CD4-positive, CD25-positive, alpha-beta regulatory T cell (primary cell): ENCODE results near the gene SH2D1B. TPM values are rescaled to one million over a fixed set of nuclear protein-coding genes. Genes with fewer than 3 reads are reported as not detected.

Experiments
- ATAC-seq, 2 donors: fragments of 150-1000 bp; cut with Tn5 transposase; one replicate each; pipeline ENCODE4 v1.10.0; 2021; ENCODE audit warnings: low read depth in 2 of 2, moderate number of reproducible peaks in 2 of 2, moderate library complexity in 1 of 2
- DNase-seq, 3 donors: peaks; one replicate each; pipeline versions ENCODE4 v3.0.0 to v3.0.0-alpha.2; 2012 to 2022; ENCODE audit warnings: mixed read lengths in 1 of 3
- H3K27ac ChIP-seq: one replicate; pipeline ENCODE4 v1.7.0; 2013; ENCODE audit warnings: mild to moderate bottlenecking, low read length; ENCODE audit not compliant: insufficient read depth, poor library complexity, severe bottlenecking
- H3K27me3 ChIP-seq: one replicate; pipeline ENCODE4 v1.7.0; 2013; ENCODE audit warnings: low read length; ENCODE audit not compliant: control insufficient read depth, insufficient read depth
- H3K36me3 ChIP-seq: one replicate; pipeline ENCODE4 v1.7.0; 2013; ENCODE audit warnings: mild to moderate bottlenecking, low read length, moderate library complexity; ENCODE audit not compliant: control insufficient read depth, insufficient read depth
- H3K4me1 ChIP-seq: 2 replicates; pipeline ENCODE4 v1.7.0; 2013; ENCODE audit warnings: mild to moderate bottlenecking, low read length; ENCODE audit not compliant: insufficient read depth, control insufficient read depth, poor library complexity, severe bottlenecking
- H3K4me3 ChIP-seq: one replicate; pipeline ENCODE4 v1.7.0; 2013; ENCODE audit warnings: low read depth, mild to moderate bottlenecking, low read length, moderate library complexity
- H3K9me3 ChIP-seq, 2 experiments: 1 replicate in 1 of 2; 2 replicates in 1 of 2; pipeline ENCODE4 v1.7.0; 2013; ENCODE audit warnings: low read length in 2 of 2, mild to moderate bottlenecking in 1 of 2, moderate library complexity in 1 of 2; ENCODE audit not compliant: control insufficient read depth in 2 of 2
- H3K27ac Mint-ChIP-seq, 3 donors: one replicate each; pipeline ENCODE4 v1.8.0; 2020 to 2022; ENCODE audit warnings: mild to moderate bottlenecking in 3 of 3, mixed read lengths in 3 of 3, moderate library complexity in 2 of 3
- H3K27me3 Mint-ChIP-seq: one replicate; pipeline ENCODE4 v1.8.0; 2022; ENCODE audit warnings: mild to moderate bottlenecking, mixed read lengths
- H3K36me3 Mint-ChIP-seq: one replicate; pipeline ENCODE4 v1.8.0; 2020; ENCODE audit warnings: mixed read lengths
- H3K4me1 Mint-ChIP-seq, 4 donors: one replicate each; pipeline ENCODE4 v1.8.0; 2020 to 2022; ENCODE audit warnings: mixed read lengths in 4 of 4, mild to moderate bottlenecking in 1 of 4
- H3K4me3 Mint-ChIP-seq, 4 donors: one replicate each; pipeline ENCODE4 v1.8.0; 2020 to 2022; ENCODE audit warnings: mild to moderate bottlenecking in 4 of 4, mixed read lengths in 4 of 4, moderate library complexity in 3 of 4
- H3K9me3 Mint-ChIP-seq, 7 donors: one replicate each; pipeline ENCODE4 v1.8.0; 2020 to 2022; ENCODE audit warnings: mixed read lengths in 7 of 7, mild to moderate bottlenecking in 3 of 7, moderate library complexity in 2 of 7
- polyA plus RNA-seq, 4 donors: library from polyadenylated mRNA; unstranded; fragments of 300-500 nt; fragmentation: Illumina TruSeq; gene quantifications; one replicate each; pipeline ENCODE4 v1.2.3, GENCODE V29; 2021
- total RNA-seq: library from RNA; stranded (reverse); gene quantifications from one replicate; pipeline ENCODE4 v1.2.3, GENCODE V29; 2022

Gene SH2D1B
- total and polyA plus RNA-seq, 5 donors from 2014 or later, result 0.12 to 0.37 (median 0.19) TPM; not detected in 2

DNA sequence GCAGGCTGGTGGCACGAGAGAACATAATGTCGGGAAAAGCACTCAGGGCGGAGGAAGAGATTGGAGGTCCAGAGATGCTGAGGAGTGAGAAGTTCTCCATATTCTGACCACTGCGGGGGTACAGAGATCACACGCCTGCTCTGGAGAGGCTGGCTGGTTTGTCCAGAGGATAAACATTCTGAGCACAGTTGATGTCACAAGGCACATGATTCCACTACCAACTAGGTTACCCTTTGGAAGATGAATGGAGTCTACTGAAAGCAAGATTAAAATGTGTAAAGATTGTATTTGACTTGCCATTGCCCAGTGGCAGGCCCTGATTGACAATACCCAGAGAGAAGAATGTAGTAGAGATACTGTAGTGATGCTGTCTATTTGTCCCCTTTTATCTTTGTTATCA lies 35.2 kb downstream of the SH2D1B start, which contains the start of gene SPATA46:
Gene SPATA46 (minus strand): TSS at position 164 of the 400 bp plus-strand sequence. CDS start 64 bp downstream, at position 100.
- H3K27me3 Mint-ChIP-seq, result no peaks in the 10 kb centered on the region
- no peak within 1 kb of the TSS for H3K27ac Mint-ChIP-seq
- Histone ChIP-seq H3K9me3 (no peaks in the 10 kb centered on the region), H3K36me3 (no peaks in the 10 kb centered on the region), H3K4me3 (no peak within 1 kb of the TSS), H3K27me3 (no peaks in the 10 kb centered on the region), H3K27ac (no peak within 1 kb of the TSS), H3K4me1 (no peaks in the 10 kb centered on the region)
- H3K36me3 Mint-ChIP-seq, result no peaks in the 10 kb centered on the region
- peaks cover 0 to under 1% (median 0%) of the 10 kb centered on the region in 4 donors for H3K4me1 Mint-ChIP-seq
- DNase-seq, result no peak
- H3K9me3 Mint-ChIP-seq, result peaks cover 0 to 2% (median 0%) of the 10 kb centered on the region in 7 donors
- no peak for ATAC-seq
- H3K4me3 Mint-ChIP-seq, result no peak within 1 kb of the TSS

DNA sequence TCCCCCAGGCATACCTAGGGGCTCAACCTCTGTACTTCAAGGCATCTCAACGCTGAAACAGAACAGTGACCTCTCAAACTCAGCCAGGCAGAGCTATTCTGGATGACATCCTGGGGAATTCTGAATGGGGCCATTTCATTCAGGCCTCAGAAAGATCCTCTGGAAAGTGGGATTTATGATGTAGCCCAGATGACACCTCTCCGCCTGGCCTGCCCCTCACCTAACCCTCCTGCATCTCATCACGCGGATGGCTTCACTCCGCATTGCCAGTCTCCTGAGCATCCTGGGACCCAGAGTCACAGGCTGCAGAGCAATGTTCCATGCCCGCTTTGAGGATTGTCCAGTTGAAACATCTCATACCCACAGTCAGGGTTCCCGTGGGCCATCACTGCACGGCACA lies 36.5 kb downstream of the SH2D1B start:
- peaks cover 0 to 2% (median 0%) of the 10 kb centered on the region in 7 donors for H3K9me3 Mint-ChIP-seq
- Histone ChIP-seq H3K27me3 (no peaks in the 10 kb centered on the region), H3K4me3 (no peak overlapping the region), H3K4me1 (no peaks in the 10 kb centered on the region), H3K9me3 (no peaks in the 10 kb centered on the region), H3K36me3 (no peaks in the 10 kb centered on the region), H3K27ac (no peak overlapping the region)
- no peaks in the 10 kb centered on the region for H3K27me3 Mint-ChIP-seq
- DNase-seq (no peak), ATAC-seq (no peak)
- no peak overlapping the region for H3K27ac Mint-ChIP-seq
- H3K36me3 Mint-ChIP-seq, result no peaks in the 10 kb centered on the region
- H3K4me3 Mint-ChIP-seq, result no peak overlapping the region
- H3K4me1 Mint-ChIP-seq, result peaks cover 0 to 2% (median 0%) of the 10 kb centered on the region in 4 donors

DNA sequence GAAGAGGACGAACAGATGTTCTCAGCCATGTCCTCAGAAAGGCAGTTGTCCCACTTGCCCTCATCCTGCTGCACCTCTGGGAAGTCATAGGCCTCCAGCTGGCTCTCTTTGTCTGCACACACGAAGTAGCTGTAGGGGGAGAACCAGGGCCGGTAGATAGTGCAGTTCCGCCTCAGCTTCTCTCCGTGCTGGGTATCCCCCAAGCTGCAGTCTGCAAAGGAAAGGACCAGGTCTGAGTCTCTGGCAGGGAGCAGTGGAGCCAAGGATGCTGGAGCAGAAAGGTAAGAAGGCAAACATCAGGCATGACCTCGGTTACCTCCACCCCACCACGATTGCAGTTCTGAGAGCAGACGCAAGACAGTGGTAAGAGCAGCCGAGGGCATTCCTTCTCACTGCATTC lies 37.5 kb downstream of the SH2D1B start:
- peaks cover 0 to 2% (median 0%) of the 10 kb centered on the region in 7 donors for H3K9me3 Mint-ChIP-seq
- no peak overlapping the region for H3K4me3 Mint-ChIP-seq
- no peaks in the 10 kb centered on the region for H3K27me3 Mint-ChIP-seq
- peaks cover 2% of the 10 kb centered on the region for H3K27me3 ChIP-seq
- no peaks in the 10 kb centered on the region for H3K9me3 ChIP-seq
- H3K4me3 ChIP-seq, result no peak overlapping the region
- H3K27ac Mint-ChIP-seq, result no peak overlapping the region
- H3K36me3 Mint-ChIP-seq, result no peaks in the 10 kb centered on the region
- H3K27ac ChIP-seq, result no peak overlapping the region
- H3K4me1 ChIP-seq, result no peaks in the 10 kb centered on the region
- ATAC-seq (no peak), DNase-seq (no peak)
- peaks cover 0 to 2% (median 0%) of the 10 kb centered on the region in 4 donors for H3K4me1 Mint-ChIP-seq
- no peaks in the 10 kb centered on the region for H3K36me3 ChIP-seq

DNA sequence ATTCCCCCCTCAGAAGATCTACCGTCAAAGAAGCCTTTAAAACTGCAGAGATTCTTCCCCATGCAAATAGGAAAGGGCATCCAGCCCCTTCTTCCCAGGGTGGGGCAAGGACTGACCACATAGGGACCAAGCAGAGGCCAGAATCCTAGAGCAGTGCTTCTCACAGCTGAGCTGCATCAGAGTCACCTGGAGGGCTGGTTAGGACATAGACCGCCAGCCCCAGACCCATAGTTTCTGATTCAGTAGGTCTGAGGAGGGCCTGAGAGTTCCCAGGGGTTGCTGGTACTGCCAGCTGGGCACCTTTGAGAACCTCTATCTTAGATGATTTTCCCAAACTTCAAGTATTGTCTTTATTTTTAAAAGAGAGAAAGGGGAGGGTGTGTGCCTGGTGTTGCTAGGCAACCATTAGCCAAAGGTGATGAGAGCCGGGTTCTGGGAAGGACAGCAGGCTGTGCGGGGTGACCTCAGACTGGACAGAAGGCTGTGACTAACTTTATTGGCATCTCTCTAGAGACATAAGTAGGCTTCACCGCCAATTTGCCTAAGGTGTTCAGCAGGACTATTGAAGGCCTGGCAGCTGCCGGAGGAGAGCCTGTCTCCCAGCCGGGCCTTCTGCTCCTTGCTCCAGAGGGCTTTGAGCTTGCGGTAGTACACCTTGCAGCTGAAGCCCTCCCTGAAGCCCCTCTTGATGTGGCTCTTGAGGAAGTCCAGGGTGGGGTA lies 38.2 kb downstream of the SH2D1B start:
- Mint-ChIP-seq H3K4me3 (no peak overlapping the region), H3K36me3 (no peaks in the 10 kb centered on the region), H3K9me3 (peaks cover 0 to 2% (median 0%) of the 10 kb centered on the region in 7 donors), H3K4me1 (peaks cover 0 to 2% (median 0%) of the 10 kb centered on the region in 4 donors), H3K27me3 (no peaks in the 10 kb centered on the region), H3K27ac (no peak overlapping the region)
- Histone ChIP-seq H3K27ac (no peak overlapping the region), H3K4me3 (no peak overlapping the region), H3K27me3 (peaks cover 2% of the 10 kb centered on the region), H3K9me3 (no peaks in the 10 kb centered on the region), H3K36me3 (no peaks in the 10 kb centered on the region), H3K4me1 (no peaks in the 10 kb centered on the region)
- DNase-seq (no peak), ATAC-seq (no peak)

DNA sequence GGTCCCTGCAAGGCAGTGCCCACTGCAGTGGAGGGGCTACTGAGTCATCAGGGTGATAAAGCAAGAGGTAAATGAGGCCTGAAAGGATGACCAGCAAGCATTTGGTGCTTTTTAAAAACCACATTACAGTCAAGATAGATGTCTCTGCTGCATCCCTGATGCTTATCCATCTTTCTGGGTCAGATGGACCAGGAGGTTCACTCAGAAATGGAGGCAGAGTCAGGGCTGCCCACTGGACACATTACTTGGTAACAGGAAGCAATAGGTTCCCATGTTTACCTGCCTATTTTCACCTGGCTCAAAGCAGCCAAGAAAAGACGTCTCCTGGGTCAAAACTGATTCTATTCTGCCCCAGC lies 38.9 kb downstream of the SH2D1B start:
- peaks cover 0 to 2% (median 0%) of the 10 kb centered on the region in 7 donors for H3K9me3 Mint-ChIP-seq
- no peak overlapping the region for H3K4me3 Mint-ChIP-seq
- H3K36me3 Mint-ChIP-seq, result no peaks in the 10 kb centered on the region
- Histone ChIP-seq H3K27ac (no peak overlapping the region), H3K4me3 (no peak overlapping the region), H3K9me3 (no peaks in the 10 kb centered on the region), H3K36me3 (no peaks in the 10 kb centered on the region), H3K27me3 (peaks cover 2% of the 10 kb centered on the region), H3K4me1 (no peaks in the 10 kb centered on the region)
- H3K27ac Mint-ChIP-seq, result no peak overlapping the region
- peaks cover 0 to 2% (median 0%) of the 10 kb centered on the region in 4 donors for H3K4me1 Mint-ChIP-seq
- ATAC-seq (no peak), DNase-seq (no peak)
- no peaks in the 10 kb centered on the region for H3K27me3 Mint-ChIP-seq

DNA sequence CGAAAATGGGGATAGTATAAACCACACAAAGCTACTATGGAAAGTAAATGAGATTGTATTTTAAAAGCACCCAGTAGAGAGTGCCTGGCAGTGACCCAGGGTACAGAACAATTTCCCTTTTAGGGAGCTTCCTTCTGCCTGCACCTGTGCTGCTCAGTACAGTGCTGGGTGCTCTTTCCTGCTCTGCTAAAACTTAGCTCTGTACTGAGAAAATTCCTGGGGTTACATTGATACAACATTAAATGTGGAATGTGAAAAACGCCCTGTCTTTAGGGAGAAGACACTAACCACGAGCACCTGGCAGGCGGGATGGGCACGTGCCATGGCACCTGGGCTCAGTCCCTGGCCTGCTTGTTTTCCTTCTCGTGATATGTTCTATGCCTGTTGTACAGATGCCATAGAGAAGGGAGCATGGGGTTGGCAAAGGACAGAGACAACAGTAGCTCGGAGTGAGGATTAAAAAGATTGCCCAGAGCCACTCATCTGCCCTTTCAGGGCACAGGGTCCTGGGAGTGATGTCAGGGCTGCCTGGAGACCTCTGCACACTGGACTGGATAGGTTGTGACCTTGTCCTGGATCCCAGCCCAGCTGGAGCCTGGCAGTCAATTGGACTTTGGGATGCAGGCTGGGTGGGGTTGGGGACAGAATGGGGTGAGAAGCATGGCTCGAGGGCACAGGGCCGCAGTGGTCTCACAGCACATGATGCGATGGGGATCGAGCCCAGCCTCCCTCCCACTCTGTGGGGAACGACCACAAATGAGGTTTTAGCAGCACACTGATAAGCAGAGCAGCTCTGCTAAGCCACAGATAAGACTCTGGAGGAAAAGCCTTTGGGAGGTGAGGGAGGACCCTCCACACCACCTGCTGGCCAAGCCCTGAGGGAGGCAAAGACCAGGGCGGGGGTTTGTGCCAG lies 39.5 kb downstream of the SH2D1B start:
- H3K9me3 ChIP-seq, result no peaks in the 10 kb centered on the region
- DNase-seq (no peak), ATAC-seq (no peak)
- Mint-ChIP-seq H3K9me3 (peaks cover 0 to 2% (median 0%) of the 10 kb centered on the region in 7 donors), H3K27ac (no peak overlapping the region), H3K27me3 (no peaks in the 10 kb centered on the region), H3K4me1 (peaks cover 0 to 2% (median 0%) of the 10 kb centered on the region in 4 donors), H3K36me3 (no peaks in the 10 kb centered on the region), H3K4me3 (no peak overlapping the region)
- H3K4me3 ChIP-seq, result no peak overlapping the region
- no peaks in the 10 kb centered on the region for H3K4me1 ChIP-seq
- no peak overlapping the region for H3K27ac ChIP-seq
- H3K27me3 ChIP-seq, result peaks cover 2% of the 10 kb centered on the region
- H3K36me3 ChIP-seq, result no peaks in the 10 kb centered on the region

DNA sequence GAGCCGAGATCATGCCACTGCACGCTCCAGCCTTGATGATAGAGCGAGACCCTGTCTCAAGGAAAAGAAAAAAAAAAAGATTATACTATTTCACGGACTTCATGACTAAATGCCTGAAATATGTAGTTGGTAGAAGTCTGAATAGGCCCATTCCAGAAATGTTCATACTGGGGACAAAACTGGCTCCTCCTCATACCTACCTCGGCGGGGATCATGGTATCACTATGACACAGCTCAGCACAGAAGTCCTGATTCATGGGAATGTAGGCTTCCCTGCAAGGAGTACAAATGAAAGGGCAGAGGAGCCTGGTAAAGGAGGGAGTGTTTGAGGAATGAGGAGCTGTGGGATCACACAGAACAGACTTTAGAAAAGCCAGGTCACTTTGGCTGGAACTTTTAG lies 40.3 kb downstream of the SH2D1B start:
- peaks cover 2% of the 10 kb centered on the region for H3K27me3 ChIP-seq
- Mint-ChIP-seq H3K4me1 (peaks cover 0 to 2% (median 0%) of the 10 kb centered on the region in 4 donors), H3K27me3 (no peaks in the 10 kb centered on the region), H3K27ac (no peak overlapping the region), H3K9me3 (peaks cover 0 to 2% (median 0%) of the 10 kb centered on the region in 7 donors), H3K4me3 (no peak overlapping the region), H3K36me3 (no peaks in the 10 kb centered on the region)
- H3K4me1 ChIP-seq, result no peaks in the 10 kb centered on the region
- DNase-seq (no peak), ATAC-seq (no peak)
- H3K36me3 ChIP-seq, result no peaks in the 10 kb centered on the region
- H3K9me3 ChIP-seq, result no peaks in the 10 kb centered on the region
- H3K27ac ChIP-seq, result no peak overlapping the region
- no peak overlapping the region for H3K4me3 ChIP-seq
